Hematopoietic multipotent progenitor cell treated with erythropoietin and hydrocortisone succinate and interleukin-3 and kit ligand, for 4 days (in vitro differentiated cells): Measurements from ENCODE around the gene SLC6A5.

Experiments
- DNase-seq: peaks from one replicate; pipeline ENCODE4 v3.0.0-alpha.2; 2015

Gene SLC6A5

GRCh38 chr11:20627026-20627425 is 27.6 kb downstream of the SLC6A5 start:
- DNase-seq: no peak

GRCh38 chr11:20627701-20628100 is 28.3 kb downstream of the SLC6A5 start:
- no peak for DNase-seq

DNA sequence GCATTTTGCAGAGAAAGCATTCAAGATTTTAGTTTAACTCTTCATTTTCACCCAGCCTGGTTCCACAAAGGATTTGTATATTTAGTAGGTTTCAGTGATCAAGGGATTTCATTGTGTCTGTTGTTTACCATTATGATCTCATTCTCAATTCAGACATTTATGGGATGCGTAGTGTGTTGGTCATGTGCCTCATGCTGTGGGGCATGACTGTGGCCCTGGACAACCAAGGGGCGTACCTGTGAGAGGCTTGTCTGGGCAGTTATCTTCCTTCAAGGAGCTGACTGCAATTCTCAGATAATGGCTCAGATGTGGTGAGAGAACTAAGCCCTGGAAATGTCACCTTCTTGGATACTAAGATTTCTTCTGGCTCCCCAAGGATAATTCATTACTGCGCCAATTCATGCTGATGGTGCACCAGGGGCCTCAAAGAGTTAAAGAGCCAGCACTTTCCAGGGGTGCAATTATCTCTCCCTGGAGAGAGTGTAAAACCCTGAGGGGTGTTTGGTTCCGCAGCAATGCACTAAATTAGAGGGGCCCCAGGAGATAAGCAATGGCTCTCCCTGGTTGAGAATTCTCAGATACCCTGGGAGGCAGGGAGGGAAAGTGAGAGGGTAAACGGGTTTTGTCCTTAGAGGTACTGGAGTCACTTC is 32.2 kb downstream of the SLC6A5 start:
- DNase-seq: no peak

GRCh38 chr11:20632169-20632532 is 32.7 kb downstream of the SLC6A5 start:
- DNase-seq: no peak

- no peak for DNase-seq
Observed at GRCh38 chr11:20634044-20634443, 34.6 kb downstream of the SLC6A5 start.

DNA sequence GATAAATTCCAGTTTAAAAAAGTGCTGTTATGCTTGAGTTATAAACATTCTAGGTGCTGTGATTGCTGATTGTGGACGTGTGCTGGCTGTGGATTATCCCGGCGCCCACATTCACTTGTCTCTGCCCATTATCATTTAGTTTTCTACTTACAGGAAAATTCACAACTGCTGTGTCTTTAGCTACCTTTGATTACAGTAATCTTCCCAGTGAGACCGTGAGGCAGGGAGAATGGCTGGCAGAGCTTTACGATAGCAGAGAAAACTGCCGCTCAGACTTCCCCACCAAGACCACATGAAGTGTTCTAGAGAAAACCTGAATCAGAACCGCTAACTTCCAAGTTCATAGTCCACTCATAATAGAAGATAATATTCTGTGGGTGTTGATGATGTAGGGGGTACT is 35.4 kb downstream of the SLC6A5 start:
- no peak for DNase-seq

GRCh38 chr11:20638074-20638473 is 38.7 kb downstream of the SLC6A5 start:
- no peak for DNase-seq

DNA sequence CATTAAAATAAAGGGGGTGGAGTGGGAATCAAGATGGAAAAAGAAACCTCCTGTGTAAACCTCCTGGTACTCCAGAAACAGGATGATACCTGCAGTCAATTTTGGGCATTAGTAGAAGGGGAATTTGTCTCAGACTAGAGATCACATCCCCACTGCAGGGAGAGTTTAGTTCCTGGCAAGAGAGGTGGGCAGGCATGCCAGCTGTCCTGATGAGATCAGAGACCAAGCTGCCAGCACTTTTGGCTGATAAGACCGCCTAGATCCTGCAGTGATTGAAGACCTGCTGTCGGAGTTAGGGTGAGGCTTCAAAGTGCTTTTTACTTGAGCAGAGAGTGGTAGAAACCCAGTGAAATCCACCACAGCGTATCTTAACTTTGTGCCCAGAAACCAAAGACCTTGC is 40.3 kb downstream of the SLC6A5 start:
- no peak for DNase-seq

DNA sequence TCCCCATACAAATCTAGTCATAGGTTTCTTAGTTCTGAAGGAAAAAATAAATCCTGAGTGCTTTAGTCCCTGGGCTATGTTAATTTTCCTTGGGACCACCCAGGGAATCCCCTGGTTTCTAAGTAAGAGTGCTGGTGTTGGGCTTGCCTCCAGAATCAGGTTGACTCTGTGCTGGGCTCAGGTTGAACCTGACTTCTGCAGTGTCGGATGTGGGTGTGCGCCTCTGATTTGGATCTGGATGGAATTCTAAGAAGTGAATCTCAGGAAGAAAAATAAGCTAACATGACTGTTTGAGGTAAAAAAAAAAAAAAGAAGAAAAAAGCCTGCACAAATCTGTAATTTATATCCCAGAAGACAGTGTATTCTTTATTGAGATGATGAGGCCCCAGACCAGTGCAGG is 41.0 kb downstream of the SLC6A5 start:
- DNase-seq: no peak

DNA sequence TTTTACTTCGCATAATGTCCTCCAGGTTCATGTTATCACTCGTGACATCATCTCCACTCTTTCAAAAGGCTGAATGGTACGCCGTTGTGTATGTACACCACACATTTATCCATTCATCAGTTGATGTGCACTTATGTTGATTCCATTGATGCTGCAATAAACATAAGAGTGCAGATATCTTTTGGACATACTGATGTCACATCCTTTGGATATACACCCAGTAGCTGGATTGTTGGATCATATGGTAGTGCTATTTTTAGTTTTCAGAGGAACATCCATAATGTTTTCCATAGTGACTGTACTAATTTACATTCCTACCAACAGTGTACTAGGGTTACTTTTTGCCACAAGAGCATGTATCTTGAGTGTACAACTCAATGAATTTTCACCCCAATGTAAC is 45.0 kb downstream of the SLC6A5 start:
- no peak for DNase-seq

DNA sequence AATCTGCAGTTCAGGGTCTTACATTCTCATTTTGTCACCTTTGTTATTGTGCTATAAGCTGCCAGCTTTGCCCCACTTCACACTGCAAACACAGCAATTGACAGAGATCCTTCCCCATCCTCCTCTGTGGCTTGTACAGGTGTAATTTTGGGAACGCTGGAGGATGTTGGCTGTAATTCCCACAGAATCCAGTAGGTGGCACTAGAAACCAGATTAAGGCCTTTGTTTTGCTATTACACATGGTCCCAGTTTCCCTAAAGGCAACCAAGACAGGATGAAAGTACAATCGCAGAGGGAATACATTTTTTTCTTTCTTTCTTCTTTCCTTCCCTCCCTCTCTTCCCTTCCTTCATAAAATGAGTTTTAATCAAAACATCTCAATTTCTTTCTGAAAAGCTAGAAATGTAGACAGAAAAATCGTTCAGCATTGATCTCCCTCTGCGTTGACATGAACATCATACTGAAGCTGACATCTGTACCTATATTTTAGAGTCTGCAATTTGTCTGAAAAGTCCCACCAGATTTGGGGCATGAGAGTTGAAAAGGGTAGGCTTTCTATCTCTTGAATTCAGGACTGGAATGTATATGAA is 48.7 kb downstream of the SLC6A5 start:
- DNase-seq: peak; percentile 56

DNA sequence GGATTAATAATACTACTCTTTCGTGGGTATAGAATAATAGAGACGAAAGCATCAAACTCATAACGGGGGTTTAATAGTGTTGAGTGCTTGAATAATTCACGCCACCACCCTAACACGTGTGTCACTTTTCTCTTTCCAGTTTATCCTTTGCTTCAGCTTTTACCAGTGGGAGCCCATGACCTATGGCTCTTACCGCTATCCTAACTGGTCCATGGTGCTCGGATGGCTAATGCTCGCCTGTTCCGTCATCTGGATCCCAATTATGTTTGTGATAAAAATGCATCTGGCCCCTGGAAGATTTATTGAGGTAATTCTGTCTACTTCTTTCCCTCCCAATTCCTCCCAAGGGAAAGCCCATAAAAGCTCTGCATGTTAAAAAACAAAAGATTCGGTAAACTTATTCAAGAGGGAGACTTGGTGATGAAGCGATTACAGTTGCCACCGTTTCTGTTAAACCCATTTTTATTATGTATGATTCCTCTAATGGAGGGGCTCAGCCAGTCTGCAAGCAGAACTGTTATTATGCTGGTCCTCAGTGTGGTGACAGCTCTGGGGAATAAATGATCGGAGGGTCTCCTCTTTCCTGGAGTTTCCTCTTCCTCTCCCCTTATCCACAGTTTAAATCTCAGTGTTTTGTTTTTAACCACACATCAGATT is 52.9 kb downstream of the SLC6A5 start:
- DNase-seq: no peak

DNA sequence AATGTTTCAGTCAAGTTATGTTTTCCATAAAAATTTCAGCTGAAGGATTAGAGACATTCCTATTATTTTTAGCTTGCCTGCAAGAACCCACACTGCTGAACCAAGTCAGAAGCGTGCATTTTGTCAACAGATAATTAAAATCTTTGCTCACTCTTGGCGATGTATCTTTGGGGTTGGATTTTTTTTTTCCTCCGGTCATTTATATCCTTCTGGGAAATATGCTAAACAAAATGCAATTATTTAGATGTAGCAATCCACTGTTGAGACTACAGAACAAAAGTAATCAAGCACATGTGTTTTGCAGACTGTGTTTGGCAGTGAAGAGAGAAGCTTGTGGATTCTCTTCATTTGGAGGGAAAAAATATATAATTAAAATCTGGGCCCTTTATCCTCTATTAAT is 54.6 kb downstream of the SLC6A5 start:
- DNase-seq: no peak

GRCh38 chr11:20656901-20657300 is 57.5 kb downstream of the SLC6A5 start:
- no peak for DNase-seq

DNA sequence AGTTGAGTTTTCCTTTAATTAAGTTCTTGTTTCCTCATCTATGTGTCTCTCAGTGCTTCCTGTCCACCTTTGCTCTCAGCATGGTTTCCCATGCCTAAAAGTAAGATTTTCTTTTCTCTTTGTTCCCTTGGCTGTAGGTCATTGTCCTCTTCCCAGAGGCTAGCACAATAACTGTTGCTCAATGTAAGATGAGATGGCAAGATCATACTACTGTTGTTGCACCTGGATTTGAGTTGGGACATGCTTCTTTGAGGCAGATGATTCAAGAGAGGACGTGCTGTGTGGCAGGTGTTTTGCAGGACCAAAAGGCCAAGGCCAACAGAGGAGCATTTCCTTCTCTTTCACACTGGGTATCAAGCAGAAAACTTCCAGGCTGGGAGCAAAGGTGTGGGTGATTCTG is 58.7 kb downstream of the SLC6A5 start:
- DNase-seq: no peak

- DNase-seq: no peak
Observed at GRCh38 chr11:20661445-20661844, 62.0 kb downstream of the SLC6A5 start.

- no peak for DNase-seq
Observed at GRCh38 chr11:20661850-20662249, 62.4 kb downstream of the SLC6A5 start.

GRCh38 chr11:20668131-20668809 is 68.9 kb downstream of the SLC6A5 start:
- DNase-seq: no peak

DNA sequence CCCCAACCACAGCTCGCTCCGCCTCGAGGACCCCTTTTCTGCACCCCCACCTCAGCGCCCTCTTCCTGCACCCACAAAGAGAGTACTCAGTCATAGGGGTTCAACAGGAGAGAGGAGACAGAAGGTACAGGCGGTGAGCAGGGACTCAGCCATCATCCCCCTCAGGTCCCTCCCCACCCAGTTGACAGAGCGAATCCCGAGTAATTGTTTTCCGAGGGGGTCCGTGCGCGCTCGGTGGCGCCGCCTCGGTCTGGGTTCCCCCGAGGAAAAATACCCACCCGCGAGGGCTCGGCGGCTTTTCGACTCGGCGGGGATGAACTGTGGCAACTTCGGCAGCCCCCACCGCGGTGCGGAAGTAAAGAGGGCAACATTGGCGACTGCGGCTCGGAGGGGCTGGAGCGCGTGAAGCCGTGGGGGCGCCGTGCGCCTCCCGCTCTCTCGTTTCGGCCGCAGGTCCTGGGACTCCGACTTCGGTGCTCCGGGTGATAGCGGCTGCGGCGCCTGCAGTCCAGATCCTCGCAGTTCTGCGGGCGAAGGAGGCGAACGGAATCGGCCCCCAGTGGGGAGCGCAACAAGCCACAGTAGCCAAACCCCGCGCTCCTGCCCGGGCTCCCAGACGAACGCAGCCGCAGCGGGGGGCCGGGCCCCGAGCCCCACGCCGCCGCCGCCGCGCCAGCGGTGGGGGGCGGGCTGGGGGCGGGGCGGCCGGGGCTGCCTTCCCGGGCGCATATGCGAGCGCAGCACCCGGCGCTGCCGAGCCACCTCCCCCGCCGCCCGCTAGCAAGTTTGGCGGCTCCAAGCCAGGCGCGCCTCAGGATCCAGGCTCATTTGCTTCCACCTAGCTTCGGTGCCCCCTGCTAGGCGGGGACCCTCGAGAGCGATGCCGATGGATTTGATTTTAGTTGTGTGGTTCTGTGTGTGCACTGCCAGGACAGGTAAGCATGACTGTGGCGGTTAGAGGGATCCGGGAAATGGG is 69.7 kb downstream of the SLC6A5 start, which contains the start of gene NELL1:
TSS of gene NELL1 (plus strand) at position 743 of the 976 bp plus-strand sequence.
- no peak for DNase-seq

DNA sequence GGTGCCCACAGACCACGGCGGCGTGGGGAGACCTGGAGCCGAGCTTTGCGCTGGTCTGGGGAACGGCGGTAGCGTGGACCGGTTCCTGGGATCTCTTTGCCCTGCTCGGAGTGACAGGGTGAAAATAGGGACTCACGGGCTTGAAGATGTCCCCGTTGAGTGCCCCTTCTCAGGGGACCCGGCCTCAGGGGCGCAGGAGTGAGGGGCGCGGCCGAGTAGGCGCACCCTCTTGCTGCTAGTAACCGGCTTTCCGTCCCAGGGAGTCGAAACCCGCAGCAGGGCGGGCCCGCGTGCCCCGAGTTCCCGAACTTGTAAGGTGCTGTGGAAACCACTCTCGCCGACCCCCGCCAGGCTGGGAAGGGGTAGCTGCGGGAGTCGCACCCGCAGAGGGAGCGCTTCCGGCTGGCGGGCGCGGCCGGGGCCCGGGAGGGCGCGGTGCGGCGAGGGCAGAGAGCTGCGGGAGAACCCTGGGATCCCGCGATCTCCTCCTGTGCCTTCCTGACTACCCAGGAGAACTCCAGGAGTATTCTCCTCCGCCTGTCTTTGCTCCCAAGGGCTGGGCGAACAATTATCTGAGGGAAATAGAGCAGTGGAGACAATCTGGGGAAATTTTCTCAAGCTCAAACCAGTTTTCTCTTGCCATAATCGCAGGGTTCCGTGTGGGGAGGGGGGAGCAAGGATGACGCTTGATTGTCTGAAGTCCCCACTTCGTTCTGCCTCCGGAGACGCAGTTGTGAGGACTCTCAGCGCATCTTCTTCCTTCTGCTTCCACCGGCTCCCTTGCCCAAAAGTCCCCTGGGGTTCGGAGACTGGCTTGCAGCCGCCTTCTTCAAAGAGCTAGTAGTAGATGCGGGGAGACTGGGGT is 70.6 kb downstream of the SLC6A5 start:
- DNase-seq: no peak

DNA sequence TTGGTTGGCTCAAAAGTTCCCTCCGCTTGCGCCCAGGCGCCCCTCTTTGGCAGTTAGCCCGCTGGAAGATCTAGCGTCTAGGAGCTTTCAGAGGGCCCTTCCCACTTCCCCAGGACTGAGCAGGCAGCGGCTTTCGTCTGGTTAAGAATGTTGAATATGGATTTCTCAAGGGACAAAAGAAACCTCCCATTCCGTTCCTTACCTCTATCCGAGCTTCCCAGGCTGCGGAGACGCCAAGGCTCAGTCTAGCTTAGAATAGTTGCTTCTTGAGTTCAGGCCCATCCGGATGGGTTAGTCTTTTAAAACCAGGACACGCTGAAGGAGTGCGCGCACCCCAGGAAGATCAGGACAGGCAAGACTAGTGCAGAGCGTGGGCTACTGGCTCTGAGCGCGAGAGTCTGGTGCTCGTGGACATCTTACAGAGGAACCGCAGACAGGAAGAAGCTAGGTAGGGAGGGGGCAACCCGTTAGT is 71.6 kb downstream of the SLC6A5 start:
- no peak for DNase-seq
